GM18873 (cell line): ENCODE measurements around the gene KLHL29.
"Not testable (repeated sequence)": the region's sequence is repeated elsewhere in the genome, so short reads cannot be mapped to it uniquely, and the experiment has no call there.

ENCODE experiments used
- ATAC-seq: cut with Tn5 transposase; IDR thresholded peaks from one replicate; pipeline ENCODE4 v1.9.1; 2021; ENCODE audit warnings: mild to moderate bottlenecking, moderate library complexity, moderate number of reproducible peaks; ENCODE audit not compliant: unreplicated experiment, low FRiP score

KLHL29 gene

DNA sequence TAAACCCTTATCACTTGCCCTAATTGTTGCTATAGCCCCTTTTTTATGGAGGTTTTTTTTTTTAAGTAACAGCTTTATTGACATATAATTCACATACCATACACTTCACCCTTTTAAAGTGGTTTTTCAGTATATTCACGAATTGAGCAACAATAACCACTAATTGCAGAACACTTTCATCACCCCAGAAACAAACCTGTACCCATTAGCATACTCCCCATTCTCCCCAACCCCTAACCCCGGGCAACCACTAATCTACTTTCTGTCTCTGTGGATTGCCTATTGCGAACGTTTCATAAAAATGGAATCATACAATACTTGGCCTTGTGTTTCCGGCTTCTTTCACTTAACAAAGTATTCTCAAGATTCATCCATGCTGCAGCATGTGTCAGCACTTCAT, 328.4 kb downstream of the KLHL29 start:
- no peak for ATAC-seq

DNA sequence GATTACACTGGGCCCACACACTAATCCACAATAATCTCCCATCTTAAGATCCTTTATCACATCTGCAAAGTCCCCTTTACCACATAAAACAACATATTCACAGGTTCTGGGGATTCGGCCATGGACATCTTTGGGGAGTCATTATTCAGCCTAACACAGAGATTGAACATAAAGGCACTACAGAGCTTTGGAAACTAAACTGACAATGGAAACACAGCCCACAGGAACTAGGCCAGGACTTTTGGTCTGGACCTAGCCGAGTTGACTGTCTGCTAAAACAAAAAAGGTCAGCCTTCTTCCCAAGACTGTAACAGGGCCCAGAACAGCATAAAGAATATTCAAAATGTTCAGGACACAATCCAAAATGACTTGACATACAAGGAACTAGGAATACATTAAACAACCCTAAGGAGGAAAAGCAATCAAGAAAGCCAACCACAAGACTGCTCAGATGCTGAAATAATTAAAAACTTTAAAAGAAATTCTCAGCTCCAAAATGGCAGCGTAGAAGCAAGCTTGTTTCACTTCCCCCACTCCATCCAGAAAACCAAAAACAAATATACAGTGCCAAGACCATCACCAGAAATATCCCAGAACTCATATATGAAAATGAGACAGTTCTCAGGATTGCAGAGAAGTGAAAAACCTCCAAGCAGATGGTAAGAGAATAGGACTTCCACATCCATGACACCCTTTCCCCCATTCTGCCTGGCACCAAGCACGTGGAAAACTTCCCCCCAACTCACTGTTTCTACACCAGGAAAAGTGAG, 334.1 kb downstream of the KLHL29 start:
- no peak for ATAC-seq

DNA sequence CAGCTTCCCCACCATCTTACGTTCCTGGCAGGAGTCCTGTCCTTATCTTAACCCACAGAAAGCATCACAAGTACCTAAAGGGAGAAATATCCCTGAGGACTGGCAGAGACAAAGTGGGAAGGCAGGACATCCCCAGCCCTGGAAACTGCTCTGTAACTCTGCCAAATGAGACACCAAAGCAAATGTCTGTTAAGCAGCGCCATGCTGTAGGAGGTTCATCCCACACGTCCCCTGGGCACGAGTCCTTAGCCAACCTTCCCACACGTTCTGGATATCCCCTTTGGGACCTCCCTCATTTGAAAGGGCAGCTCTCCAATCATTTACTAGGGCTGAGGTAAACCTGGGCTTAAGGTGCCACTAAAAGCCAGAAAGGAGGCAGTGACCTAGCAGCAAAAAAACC, 334.7 kb downstream of the KLHL29 start:
- no peak for ATAC-seq

DNA sequence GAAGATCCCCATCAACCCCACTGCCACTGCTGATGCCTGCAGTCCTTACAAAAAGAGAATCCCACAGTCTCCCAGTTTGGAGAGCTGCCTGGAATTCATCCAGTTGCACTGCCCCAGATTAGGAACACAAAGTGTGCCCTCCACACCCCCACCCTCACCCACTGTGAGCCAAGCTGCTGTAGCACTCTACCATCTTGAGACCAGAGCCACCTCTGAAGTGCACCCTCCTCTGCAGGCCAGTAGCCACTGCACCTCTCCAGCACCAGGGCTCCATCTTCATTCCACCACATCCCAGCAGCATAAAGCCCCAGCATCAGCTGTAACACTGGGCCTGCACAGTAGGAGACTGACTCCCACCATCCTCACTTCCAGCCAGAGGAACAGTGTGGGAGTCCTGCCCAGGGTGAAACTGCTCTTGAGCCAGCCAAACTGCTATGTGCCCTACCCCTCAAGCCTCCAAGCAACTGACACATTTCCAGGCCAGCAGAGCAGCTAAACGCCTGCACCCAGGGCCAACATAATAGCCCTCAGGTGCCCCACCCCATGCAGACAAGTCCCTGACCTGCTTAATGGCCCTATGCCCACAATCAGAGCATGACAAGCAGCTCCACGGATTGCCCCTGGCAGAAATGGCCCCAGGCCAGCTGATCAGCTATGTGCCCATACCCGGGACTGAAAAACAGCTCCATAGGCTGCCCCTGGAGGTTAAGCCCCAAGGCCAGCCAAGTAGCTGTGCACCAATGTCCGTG, 335.9 kb downstream of the KLHL29 start:
- no peak for ATAC-seq

DNA sequence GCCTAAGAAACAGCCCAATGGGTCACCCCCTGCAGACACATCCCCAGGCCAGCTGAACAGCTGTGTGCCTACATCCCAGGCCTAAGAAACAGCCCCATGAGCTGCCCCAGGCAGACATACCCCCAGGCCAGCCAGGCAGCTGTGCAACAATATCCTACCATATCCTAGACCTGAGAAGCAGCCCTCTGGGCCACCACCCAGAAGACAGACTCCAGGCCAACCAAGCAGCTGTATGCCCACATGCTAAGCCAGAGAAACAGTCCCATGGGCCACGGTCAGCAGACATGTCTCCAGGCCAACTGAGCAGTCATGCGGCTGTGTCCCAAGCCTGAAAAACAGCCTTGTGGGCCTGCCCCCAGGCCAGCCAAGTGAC, 336.5 kb downstream of the KLHL29 start:
- no peak for ATAC-seq

DNA sequence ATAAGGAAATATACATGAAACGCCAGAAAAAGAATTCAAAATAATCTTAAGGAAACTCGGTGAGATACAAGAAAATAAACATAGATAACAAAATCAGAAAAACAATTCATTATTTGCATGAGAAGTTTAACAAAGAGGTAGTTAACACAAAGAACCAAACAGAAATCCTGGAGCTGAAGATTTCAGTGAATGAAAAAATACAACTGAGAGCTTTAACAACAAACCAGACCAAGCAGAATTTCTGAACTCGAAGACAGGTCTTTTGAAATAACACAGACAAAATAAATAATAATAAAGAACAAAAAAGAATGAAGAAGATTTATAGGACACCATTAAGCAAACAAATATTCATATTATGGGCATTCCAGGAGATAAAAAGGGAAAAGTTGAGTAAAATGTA, 337.3 kb downstream of the KLHL29 start:
- ATAC-seq, result no peak

DNA sequence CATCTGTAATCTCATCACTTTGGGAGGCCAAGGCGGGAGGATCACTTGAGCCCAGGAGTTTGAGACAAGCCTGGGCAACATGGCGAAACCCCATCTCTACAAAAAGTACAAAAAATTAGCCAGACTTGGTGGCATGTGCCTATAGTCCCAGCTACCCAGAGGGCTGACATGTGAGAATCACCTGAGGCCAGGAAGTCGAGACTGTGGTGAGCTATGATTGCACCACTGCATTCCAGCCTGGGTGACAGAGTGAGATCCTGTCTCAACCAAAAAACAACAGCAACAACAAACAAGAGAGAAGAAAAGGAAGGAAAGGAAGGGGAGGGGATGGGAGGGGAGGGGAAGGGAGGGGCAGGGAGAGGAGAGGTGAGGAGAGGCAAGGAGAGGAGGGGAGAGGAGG, 338.1 kb downstream of the KLHL29 start:
- ATAC-seq, result not testable (repeated sequence)

DNA sequence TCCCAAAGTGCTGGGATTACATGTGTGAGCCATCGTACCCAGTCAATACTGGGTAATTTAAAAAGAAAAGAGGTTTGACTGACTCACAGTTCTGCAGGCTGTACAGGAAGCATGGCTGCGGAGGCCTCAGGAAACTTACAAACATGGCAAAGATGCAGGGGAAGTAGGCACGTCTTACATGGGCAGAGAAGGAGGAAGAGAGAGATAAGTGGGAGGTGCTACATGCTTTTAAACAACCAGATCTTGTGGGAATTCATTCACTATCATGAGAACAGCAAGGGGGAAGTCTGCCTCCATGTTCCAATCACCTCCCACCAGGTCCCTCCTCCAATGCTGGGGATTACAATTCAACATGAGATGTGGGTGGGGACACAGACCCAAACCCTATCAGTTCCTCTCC, 349.4 kb downstream of the KLHL29 start:
- no peak for ATAC-seq

DNA sequence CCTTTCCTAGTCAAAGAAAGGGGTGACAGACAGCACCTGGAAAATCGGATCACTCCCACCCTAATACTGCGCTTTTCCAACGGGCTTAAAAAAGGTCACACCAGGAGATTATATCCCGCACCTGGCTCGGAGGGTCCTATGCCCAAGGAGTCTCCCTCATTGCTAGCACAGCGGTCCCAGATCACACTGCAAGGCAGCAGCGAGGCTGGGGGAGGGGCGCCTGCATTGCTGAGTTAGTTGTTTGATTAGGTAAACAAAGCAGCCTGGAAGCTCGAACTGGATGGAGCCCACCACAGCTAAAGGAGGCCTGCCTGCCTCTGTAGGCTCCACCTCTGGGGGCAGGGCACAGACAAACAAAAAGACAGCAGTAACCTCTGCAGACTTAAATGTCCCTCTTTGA, 351.8 kb downstream of the KLHL29 start:
- not testable (repeated sequence) for ATAC-seq

DNA sequence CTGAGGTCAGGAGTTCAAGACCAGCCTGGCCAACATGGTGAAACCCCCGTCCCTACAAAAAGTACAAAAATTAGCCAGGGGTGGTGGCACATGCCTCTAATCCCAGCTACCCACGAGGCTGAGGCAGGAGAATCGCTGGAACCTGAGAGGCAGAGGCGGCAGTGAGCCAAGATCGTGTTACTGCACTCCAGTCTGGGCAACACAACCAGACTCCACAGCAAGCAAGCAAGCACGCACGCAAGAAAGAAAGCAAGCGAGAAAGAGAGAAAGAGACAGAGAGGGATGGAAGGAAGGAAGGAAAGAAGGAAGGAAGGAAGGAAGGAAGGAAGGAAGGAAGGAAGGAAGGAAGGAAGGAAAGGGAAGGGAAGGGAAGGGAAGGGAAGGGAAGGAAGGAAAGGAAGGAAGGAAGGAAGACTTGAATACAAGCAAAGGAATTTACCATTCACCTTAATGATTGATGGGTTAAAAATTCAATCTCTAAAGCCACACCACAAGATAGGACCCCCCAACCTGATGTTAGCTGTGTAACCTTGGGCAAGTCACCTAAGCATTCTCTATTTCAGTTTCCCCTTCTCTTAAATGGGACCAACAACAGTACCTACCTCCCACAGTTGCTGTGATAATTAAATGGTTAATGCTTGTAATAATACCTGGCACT, 360.2 kb downstream of the KLHL29 start:
- no peak for ATAC-seq

DNA sequence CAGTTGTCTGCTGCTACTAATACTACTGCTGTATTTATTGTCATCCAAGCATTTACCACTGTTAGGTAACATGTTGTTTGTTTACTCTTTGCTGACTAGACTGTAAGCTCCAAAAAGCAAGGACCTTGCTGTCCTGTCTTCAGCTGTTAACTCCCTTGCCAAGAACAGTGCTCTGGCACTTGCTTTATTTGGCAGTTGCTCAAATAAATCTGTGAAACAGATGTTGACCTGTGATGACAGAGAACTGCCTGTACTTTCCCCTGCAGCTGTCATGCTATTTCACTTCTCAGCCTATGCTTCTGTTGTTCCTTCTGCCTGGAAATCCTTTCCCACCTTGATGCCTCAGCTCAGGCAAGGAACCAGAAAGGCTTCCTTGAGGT, 360.7 kb downstream of the KLHL29 start:
- ATAC-seq, result no peak

DNA sequence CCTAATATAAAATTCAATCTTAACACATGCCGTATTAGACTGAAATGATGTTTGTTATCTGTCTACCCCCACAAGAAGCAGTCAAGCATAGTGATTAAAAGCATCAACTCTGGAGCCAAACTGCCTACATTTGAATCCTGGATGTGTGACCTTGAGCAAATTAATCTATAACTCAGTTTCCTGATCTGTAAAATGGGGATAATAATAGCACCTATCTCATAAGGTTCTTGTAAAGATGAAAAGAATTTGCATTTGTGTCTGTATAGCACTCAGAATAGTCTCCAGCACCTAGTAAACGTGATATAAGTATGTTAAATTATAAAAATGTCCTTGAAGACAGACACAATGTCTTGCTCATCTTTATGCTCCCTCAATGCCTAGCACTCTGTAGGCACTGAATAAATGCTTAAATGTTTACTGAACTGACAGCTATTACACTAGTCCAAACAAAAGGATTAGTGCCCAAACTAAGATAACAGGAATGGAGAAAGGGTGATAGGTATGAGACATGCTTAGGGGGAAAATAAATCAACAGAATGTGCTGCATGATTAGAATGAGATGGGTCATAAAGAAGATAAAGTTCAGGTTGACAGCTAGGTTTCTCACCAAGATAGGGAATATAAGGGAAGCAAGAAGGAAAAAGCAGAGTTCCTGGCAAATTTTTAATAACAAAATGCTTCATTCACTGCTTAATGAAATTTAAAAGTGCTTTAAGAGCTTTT, 361.3 kb downstream of the KLHL29 start:
- no peak for ATAC-seq

DNA sequence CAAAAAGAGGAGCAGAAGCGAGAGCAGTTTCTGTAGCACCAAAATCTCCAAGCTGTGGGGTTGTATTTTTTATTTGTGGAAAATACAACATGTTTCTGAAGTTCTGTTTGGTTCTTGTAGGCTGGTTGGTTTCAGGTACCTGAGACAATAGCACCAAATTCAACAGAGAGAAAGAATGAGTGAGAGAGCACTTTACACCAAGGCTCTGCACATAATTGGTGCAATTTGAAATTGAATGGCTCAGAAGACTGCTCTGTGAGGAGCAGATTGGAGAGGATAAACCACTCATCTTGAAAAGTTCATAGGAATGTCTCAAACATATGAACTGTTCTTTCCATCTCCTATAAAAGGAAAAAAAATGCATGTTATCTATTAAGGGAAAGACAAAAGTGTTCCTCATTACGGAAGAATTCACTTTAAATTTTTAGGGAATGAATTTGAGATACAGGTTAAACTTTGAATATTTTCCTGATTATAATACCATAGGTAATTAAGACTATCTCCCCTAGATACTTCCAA, 366.8 kb downstream of the KLHL29 start:
- ATAC-seq, result no peak

DNA sequence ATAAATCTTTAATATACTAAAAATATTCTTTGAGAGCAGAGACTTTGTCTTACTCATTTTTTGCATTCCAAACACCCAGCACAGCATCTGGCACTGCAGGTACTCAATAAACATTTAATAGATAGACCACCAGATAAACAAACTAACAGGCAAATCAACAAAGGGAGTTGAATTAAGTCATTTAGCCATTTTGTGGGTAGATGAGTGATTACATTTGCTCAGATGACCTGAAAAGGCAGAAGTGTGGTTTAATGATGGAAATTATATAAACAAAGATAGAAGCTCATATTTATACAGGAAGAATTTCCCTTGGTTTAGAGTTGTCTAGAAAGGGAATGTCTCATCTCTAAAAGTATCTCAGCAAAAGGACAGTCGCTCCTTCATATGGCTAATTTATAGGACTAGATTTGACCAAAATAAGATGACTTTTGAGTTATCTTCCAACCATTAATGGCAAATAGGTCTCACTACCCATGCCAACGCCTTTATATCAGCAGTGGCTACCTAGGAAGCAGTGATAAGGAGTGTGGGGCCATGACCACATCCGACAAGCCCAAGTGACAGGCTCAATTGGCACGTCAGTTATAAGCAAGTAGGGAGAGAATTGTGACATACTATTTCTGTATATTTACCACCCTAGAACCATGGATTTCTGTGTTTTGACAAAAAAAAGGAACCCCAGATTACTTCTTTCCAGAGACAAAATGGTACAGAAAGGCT, 368.5 kb downstream of the KLHL29 start:
- ATAC-seq, result no peak

DNA sequence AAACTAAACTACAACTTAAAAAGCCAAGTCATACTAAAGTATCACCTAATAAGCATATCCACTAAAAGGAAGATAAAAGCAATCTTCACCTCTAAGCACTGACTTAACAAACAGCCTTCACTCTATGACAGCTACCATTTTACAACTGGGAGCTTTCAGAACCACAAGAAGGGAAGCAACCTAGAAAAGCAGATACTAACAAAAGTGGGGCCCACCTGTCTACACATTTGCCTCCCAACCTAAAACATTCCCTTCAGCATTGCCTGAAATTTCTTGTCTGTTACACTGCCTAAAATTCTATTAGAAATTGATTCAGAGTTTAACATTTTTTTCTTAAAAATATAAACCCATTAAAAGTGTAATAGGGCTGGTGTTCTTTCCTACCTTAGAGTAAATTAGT, 370.0 kb downstream of the KLHL29 start:
- no peak for ATAC-seq

DNA sequence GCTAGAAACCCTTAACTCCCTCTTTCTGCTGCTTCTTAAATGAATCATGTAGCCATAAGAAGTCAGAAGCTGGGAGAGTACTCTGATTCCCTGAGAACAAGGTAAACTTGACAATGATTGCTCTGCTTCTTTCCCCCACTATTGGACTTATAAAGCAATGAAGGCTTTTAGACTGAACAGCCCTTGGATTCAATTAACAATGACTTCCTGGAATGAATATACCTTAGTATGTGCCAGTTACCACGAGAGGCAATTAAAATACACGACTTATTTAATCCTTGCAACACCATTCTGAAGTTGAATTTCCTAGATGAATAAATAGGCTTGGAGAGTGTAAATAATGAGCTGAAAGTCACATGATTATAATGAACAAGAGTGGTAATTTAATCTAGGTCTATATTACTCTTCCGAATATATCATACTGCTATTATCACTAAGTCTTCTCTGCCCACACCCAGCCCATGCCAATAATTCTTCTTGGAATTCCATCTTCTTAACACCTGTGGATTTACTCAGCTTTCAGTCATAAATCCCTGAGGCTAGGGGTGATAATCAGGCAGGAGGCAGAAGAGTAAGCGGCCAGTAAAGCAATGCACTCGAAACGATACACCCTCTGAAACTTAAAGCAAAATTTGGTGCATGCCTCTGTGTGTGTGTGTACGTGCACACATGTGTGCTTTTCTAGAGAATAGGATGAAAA, 371.8 kb downstream of the KLHL29 start:
- ATAC-seq, result no peak

DNA sequence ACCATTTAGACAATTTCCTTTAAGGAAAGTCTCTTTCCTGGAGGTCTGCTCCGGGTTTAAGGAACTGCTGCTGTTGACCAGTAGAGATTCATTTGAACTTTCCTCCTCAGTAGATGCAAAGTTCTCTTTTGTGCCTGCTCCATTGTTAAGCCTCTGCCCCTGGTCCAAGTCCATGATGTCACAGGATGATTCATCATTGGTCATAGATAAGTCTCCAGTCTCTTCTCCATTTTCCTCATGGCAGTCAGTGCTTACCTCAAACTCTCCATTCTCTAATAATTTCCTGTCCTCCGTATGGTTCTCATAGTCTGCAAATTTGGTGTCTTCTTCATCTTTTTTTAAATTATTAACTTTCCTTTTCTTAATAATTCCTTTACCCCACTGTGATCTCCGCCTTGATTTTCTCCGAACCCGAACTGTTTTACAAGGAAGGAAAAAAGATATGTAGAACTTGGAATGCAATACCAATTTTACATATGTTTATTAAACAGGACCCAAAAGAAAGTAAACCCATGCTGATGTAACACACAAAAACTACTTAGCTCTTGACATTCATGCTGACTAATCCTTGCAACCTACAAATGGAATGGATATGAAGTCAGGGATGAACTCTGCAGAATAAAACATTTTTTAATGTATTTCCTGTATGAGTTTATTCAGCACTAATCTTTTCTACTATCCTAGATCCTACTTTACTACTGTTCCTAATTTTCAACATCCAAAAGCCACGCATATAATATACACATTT, 372.9 kb downstream of the KLHL29 start:
- no peak for ATAC-seq
